GM21786 (cell line): ENCODE results near the gene LPP.

Experiments used
- ATAC-seq: cut with Tn5 transposase; IDR thresholded peaks from one replicate; pipeline ENCODE4 v1.9.1; 2021; ENCODE audit not compliant: unreplicated experiment

Gene LPP

GRCh38 chr3:188323067-188323842 lies 169.3 kb downstream of the LPP start:
- ATAC-seq, result no peak

GRCh38 chr3:188326111-188326510 lies 172.2 kb downstream of the LPP start:
- no peak for ATAC-seq

GRCh38 chr3:188326968-188327367 lies 173.0 kb downstream of the LPP start:
- ATAC-seq, result no peak

GRCh38 chr3:188327433-188327832 lies 173.5 kb downstream of the LPP start:
- ATAC-seq, result no peak

- ATAC-seq, result no peak
Measured at GRCh38 chr3:188330138-188330537, 176.2 kb downstream of the LPP start.

GRCh38 chr3:188331166-188331565 lies 177.2 kb downstream of the LPP start:
- no peak for ATAC-seq

- ATAC-seq, result no peak
Measured at GRCh38 chr3:188332085-188332484, 178.1 kb downstream of the LPP start.

GRCh38 chr3:188335656-188336055 lies 181.7 kb downstream of the LPP start:
- ATAC-seq, result no peak

- ATAC-seq, result no peak
Measured at GRCh38 chr3:188336178-188336577, 182.2 kb downstream of the LPP start.

- ATAC-seq, result no peak
Measured at GRCh38 chr3:188337232-188337631, 183.3 kb downstream of the LPP start.

- no peak for ATAC-seq
Measured at GRCh38 chr3:188338086-188338485, 184.1 kb downstream of the LPP start.

GRCh38 chr3:188339410-188340295 lies 185.7 kb downstream of the LPP start:
- ATAC-seq, result no peak

GRCh38 chr3:188341501-188341900 lies 187.5 kb downstream of the LPP start:
- no peak for ATAC-seq

GRCh38 chr3:188342991-188343732 lies 189.2 kb downstream of the LPP start:
- no peak for ATAC-seq

GRCh38 chr3:188343894-188344293 lies 189.9 kb downstream of the LPP start:
- ATAC-seq, result no peak

- ATAC-seq, result no peak
Measured at GRCh38 chr3:188345223-188345622, 191.3 kb downstream of the LPP start.

GRCh38 chr3:188348435-188349244 lies 194.7 kb downstream of the LPP start:
- no peak for ATAC-seq

GRCh38 chr3:188349351-188349901 lies 195.5 kb downstream of the LPP start:
- ATAC-seq, result no peak

GRCh38 chr3:188349933-188350332 lies 196.0 kb downstream of the LPP start:
- no peak for ATAC-seq

- no peak for ATAC-seq
Measured at GRCh38 chr3:188350961-188351360, 197.0 kb downstream of the LPP start.
